ENCODE results near the gene SAMD1. TPM values are rescaled to one million over a fixed set of nuclear protein-coding genes. Genes with fewer than 3 reads are reported as not detected.
A peak's percentile ranks its signal among the peaks of the same experiment; 100 is the strongest.

Gene SAMD1
- total and polyA plus RNA-seq, 9 of the 15 experiments (the other 6 are each of a cell fraction or from before 2014, with no cell fraction given): 2.9 to 96.0 (median 43.5) TPM

GRCh38 chr19:14113762-14114414 lies 23.3 kb upstream of the SAMD1 start (continued):
- TF ChIP-seq GABPB1 (CRISPR knock-in tag; IDR thresholded peaks at IDR 0.05) (peak; percentile 27; the same call in 1 of the 2 replicates), SIN3B (IDR thresholded peaks at IDR 0.05; ENCODE audit: low read depth) (peak; percentile 58; the same call in 1 of the 2 replicates), ZBED1 (IDR thresholded peaks at IDR 0.05) (no peak), CHD4 (IDR thresholded peaks at IDR 0.05; ENCODE audit: insufficient read depth, insufficient replicate concordance, low read depth, low read length, poor library complexity, severe bottlenecking) (peak; percentile 26), TCF7 (IDR thresholded peaks at IDR 0.05; ENCODE audit: borderline replicate concordance) (no peak), HNRNPK (IDR thresholded peaks at IDR 0.05; ENCODE audit: low read depth, low read length, poor library complexity, severe bottlenecking) (no peak), NFATC3 (IDR thresholded peaks at IDR 0.05) (no peak), CEBPB (tag; IDR thresholded peaks at IDR 0.05) (no peak), MAZ (CRISPR knock-in tag; conservative IDR thresholded peaks at IDR 0.05 in 1 of 2, IDR thresholded peaks at IDR 0.05 in 1 of 2) (peak; percentile 32 to 55; a peak in 2 of 4 replicates), RHOXF2B (CRISPR knock-in tag; conservative IDR thresholded peaks at IDR 0.05) (no peak), TOE1 (IDR thresholded peaks at IDR 0.05; ENCODE audit: borderline replicate concordance) (peak; percentile 69; the same call in 1 of the 2 replicates), TOE1 (CRISPR knock-in tag; IDR thresholded peaks at IDR 0.05; ENCODE audit: borderline replicate concordance, low read depth) (no peak), GTF2E2 (tag; IDR thresholded peaks at IDR 0.05) (no peak)
- TF ChIP-seq, protein P1, sequence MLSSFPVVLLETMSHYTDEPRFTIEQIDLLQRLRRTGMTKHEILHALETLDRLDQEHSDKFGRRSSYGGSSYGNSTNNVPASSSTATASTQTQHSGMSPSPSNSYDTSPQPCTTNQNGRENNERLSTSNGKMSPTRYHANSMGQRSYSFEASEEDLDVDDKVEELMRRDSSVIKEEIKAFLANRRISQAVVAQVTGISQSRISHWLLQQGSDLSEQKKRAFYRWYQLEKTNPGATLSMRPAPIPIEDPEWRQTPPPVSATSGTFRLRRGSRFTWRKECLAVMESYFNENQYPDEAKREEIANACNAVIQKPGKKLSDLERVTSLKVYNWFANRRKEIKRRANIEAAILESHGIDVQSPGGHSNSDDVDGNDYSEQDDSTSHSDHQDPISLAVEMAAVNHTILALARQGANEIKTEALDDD (IDR thresholded peaks at IDR 0.05): no peak
- TF ChIP-seq, protein P2, sequence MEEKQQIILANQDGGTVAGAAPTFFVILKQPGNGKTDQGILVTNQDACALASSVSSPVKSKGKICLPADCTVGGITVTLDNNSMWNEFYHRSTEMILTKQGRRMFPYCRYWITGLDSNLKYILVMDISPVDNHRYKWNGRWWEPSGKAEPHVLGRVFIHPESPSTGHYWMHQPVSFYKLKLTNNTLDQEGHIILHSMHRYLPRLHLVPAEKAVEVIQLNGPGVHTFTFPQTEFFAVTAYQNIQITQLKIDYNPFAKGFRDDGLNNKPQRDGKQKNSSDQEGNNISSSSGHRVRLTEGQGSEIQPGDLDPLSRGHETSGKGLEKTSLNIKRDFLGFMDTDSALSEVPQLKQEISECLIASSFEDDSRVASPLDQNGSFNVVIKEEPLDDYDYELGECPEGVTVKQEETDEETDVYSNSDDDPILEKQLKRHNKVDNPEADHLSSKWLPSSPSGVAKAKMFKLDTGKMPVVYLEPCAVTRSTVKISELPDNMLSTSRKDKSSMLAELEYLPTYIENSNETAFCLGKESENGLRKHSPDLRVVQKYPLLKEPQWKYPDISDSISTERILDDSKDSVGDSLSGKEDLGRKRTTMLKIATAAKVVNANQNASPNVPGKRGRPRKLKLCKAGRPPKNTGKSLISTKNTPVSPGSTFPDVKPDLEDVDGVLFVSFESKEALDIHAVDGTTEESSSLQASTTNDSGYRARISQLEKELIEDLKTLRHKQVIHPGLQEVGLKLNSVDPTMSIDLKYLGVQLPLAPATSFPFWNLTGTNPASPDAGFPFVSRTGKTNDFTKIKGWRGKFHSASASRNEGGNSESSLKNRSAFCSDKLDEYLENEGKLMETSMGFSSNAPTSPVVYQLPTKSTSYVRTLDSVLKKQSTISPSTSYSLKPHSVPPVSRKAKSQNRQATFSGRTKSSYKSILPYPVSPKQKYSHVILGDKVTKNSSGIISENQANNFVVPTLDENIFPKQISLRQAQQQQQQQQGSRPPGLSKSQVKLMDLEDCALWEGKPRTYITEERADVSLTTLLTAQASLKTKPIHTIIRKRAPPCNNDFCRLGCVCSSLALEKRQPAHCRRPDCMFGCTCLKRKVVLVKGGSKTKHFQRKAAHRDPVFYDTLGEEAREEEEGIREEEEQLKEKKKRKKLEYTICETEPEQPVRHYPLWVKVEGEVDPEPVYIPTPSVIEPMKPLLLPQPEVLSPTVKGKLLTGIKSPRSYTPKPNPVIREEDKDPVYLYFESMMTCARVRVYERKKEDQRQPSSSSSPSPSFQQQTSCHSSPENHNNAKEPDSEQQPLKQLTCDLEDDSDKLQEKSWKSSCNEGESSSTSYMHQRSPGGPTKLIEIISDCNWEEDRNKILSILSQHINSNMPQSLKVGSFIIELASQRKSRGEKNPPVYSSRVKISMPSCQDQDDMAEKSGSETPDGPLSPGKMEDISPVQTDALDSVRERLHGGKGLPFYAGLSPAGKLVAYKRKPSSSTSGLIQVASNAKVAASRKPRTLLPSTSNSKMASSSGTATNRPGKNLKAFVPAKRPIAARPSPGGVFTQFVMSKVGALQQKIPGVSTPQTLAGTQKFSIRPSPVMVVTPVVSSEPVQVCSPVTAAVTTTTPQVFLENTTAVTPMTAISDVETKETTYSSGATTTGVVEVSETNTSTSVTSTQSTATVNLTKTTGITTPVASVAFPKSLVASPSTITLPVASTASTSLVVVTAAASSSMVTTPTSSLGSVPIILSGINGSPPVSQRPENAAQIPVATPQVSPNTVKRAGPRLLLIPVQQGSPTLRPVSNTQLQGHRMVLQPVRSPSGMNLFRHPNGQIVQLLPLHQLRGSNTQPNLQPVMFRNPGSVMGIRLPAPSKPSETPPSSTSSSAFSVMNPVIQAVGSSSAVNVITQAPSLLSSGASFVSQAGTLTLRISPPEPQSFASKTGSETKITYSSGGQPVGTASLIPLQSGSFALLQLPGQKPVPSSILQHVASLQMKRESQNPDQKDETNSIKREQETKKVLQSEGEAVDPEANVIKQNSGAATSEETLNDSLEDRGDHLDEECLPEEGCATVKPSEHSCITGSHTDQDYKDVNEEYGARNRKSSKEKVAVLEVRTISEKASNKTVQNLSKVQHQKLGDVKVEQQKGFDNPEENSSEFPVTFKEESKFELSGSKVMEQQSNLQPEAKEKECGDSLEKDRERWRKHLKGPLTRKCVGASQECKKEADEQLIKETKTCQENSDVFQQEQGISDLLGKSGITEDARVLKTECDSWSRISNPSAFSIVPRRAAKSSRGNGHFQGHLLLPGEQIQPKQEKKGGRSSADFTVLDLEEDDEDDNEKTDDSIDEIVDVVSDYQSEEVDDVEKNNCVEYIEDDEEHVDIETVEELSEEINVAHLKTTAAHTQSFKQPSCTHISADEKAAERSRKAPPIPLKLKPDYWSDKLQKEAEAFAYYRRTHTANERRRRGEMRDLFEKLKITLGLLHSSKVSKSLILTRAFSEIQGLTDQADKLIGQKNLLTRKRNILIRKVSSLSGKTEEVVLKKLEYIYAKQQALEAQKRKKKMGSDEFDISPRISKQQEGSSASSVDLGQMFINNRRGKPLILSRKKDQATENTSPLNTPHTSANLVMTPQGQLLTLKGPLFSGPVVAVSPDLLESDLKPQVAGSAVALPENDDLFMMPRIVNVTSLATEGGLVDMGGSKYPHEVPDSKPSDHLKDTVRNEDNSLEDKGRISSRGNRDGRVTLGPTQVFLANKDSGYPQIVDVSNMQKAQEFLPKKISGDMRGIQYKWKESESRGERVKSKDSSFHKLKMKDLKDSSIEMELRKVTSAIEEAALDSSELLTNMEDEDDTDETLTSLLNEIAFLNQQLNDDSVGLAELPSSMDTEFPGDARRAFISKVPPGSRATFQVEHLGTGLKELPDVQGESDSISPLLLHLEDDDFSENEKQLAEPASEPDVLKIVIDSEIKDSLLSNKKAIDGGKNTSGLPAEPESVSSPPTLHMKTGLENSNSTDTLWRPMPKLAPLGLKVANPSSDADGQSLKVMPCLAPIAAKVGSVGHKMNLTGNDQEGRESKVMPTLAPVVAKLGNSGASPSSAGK (IDR thresholded peaks at IDR 0.05): no peak
